HL-60 (cell line): ENCODE data around the gene TPCN1.

Experiments used
- GABPA ChIP-seq: IDR thresholded peaks from 2 replicates; pipeline ENCODE4 v1.6.1; 2012; ENCODE audit warnings: low read depth
- TF ChIP-seq, protein P1 (sequence below): IDR thresholded peaks from one replicate; pipeline ENCODE4 v1.5.1; 2011; ENCODE audit warnings: low read length, control low read depth, inconsistent platforms; ENCODE audit not compliant: insufficient read depth
- TF ChIP-seq, protein P2 (sequence below): IDR thresholded peaks from 2 replicates; pipeline ENCODE4 v1.6.1; 2012; ENCODE audit warnings: low read depth; ENCODE audit not compliant: insufficient replicate concordance

DNA sequence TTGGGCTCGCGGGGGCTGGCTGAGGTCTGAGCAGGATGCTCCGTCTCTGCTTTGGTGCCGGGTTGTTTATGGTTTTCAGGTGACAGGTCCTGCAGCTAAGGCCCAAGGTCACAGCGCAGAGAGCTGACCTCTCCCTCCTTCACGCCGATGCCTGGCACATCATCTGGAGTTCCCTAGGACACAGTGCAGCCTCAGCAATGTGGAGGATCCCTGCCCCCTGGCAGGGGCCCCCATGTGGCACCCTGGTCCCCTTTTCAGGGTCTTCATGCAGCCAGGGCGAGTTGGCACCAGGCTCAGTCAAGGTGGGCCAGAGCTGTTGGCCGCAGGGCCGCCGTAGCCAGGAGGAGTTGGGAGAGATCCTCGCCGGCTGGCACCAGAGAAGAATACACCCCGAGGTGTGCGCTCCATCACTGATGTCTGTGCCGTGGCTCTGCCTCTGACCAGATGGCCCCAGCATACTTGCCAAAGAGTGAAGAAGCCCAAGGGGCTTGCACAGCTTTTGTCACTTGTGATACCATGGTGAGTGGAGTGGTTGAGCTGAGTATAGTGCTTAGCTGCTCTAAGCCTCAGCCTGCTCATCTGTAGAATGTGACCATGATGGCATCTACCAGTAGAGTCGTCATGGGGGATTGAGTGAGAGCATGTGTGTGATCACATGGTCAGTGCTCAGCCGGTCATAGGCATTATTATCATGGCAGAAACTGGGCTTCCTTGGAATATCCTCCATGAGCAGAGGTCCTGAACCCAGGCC, 11.0 kb downstream of the TPCN1 start:
- no peak for TF ChIP-seq GABPA
- TF ChIP-seq, protein P1, sequence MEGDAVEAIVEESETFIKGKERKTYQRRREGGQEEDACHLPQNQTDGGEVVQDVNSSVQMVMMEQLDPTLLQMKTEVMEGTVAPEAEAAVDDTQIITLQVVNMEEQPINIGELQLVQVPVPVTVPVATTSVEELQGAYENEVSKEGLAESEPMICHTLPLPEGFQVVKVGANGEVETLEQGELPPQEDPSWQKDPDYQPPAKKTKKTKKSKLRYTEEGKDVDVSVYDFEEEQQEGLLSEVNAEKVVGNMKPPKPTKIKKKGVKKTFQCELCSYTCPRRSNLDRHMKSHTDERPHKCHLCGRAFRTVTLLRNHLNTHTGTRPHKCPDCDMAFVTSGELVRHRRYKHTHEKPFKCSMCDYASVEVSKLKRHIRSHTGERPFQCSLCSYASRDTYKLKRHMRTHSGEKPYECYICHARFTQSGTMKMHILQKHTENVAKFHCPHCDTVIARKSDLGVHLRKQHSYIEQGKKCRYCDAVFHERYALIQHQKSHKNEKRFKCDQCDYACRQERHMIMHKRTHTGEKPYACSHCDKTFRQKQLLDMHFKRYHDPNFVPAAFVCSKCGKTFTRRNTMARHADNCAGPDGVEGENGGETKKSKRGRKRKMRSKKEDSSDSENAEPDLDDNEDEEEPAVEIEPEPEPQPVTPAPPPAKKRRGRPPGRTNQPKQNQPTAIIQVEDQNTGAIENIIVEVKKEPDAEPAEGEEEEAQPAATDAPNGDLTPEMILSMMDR, result no peak
- TF ChIP-seq, protein P2, sequence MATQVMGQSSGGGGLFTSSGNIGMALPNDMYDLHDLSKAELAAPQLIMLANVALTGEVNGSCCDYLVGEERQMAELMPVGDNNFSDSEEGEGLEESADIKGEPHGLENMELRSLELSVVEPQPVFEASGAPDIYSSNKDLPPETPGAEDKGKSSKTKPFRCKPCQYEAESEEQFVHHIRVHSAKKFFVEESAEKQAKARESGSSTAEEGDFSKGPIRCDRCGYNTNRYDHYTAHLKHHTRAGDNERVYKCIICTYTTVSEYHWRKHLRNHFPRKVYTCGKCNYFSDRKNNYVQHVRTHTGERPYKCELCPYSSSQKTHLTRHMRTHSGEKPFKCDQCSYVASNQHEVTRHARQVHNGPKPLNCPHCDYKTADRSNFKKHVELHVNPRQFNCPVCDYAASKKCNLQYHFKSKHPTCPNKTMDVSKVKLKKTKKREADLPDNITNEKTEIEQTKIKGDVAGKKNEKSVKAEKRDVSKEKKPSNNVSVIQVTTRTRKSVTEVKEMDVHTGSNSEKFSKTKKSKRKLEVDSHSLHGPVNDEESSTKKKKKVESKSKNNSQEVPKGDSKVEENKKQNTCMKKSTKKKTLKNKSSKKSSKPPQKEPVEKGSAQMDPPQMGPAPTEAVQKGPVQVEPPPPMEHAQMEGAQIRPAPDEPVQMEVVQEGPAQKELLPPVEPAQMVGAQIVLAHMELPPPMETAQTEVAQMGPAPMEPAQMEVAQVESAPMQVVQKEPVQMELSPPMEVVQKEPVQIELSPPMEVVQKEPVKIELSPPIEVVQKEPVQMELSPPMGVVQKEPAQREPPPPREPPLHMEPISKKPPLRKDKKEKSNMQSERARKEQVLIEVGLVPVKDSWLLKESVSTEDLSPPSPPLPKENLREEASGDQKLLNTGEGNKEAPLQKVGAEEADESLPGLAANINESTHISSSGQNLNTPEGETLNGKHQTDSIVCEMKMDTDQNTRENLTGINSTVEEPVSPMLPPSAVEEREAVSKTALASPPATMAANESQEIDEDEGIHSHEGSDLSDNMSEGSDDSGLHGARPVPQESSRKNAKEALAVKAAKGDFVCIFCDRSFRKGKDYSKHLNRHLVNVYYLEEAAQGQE, result no peak
